IPS-NIHi7 (cell line): ENCODE results near the gene SPATA9.

Experiments used
- DNase-seq: peaks from one replicate; pipeline ENCODE4 v3.0.0; 2012; ENCODE audit warnings: mixed read lengths; ENCODE audit errors: extremely low spot score

SPATA9 gene

DNA sequence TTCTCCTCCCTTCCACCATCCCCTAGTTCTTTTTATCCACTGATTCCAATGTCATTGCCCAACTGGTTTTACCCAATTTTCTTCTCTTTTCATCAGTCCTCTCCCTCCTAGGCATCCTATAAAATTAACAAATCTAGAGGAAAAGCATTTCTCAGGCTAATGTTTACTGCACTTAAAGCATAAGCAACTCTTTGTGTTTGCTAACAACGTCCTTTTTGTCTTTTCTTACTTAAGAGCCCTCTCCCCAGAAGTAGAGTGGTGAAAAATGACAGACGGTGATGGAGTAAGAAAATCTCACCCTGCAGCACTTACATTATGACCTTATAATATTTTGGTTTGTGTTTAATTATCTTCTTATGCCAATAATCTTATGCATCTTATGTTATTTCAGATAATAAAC lies 1.6 kb upstream of the SPATA9 start:
- no peak for DNase-seq

DNA sequence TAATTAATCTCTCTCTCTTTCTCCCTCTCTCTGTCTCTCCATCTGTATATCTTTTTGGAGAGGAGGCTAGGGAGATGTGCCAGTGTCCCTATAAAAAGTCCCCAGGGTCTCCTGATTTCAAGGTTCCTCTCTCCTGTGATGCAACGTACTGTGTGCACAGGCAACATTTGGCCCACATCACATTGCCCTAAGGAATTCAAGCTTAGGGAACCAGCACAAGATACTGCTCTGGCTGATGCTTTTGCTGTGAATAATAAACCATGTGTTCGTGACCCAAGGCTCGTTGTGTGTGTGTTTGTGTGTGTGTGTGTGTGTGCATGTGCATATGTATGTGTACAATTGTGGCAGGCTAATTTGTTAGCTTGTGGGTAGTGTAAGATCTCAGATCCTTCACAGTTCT lies 9.7 kb downstream of the SPATA9 start:
- no peak for DNase-seq

DNA sequence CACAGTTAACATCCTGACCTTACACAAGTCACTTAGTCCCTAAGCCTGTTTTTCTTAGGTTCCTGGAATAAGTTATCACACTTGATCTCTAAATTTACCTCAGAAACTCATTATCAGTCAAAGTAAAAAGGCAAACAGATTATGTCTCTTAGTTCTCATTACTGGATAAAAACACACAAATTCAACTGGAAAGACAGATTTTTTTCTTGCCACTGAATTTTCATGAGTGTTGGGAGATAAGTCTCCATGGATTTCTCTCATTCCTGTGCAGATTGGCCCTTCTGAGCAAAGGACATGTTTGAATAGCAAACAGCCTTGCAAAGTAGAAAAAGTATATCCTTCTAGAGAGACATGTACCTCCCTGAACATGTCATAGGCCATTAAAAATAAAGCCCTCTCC lies 10.2 kb downstream of the SPATA9 start:
- DNase-seq: no peak

- no peak for DNase-seq
These were observed 11.0 kb downstream of the SPATA9 start for GRCh38 chr5:95671826-95672225.

DNA sequence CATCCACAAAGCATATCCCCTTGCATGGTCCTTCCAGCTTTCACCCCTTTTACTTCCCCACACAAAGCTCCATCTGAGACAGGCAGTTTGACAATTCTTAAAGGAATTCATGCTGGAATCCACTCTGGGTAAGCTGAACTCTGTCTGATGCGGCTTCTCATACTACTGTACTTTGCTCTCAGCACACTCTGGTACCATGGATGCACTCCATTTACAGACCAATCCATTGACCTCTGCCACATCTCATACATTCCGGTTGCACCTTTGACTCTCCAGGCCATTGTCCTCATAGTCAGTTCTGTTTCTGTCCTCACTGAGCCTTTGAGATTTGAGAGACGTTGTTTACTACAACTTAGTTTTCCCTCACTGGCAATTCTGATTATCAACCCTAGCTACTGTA lies 12.2 kb downstream of the SPATA9 start:
- no peak for DNase-seq

DNA sequence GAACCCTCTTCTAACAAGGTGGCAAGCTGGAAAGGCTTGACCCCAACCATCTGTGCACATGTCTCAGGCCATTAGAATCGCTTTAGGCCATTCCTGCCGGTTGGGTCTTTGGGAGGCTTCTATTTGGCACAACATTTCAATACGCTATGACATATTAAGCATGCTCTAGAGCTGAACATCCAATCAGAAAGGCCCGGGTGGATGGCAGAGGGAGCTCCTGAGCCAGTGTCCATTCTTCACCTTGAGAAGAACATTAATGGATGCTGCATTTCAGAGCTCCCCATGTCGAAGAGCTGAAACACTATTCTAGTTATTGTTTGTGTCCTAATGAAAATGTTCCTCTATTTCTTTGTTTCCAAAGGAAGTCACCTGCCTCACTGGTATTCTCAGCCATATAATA lies 12.8 kb downstream of the SPATA9 start:
- no peak for DNase-seq

GRCh38 chr5:95669540-95669939 lies 13.3 kb downstream of the SPATA9 start:
- peak; percentile 62 for DNase-seq

DNA sequence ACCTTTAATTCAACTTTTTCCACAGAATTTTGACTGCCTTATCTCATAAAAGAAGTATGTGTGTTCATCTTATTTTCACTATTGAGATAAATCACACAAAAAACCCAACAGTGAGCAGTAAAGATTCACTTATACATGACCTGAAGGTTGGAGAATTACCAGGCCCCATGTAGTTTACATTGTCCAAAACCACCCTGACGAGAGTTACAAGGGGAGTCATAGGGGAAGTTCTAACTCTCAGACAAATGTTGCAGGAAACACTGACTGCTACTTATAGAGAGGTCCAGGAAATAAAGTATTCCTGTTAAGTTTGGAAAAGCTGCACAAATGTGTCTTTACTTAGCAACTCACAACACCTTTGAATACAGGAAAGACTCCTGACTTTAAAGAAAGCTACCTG lies 14.1 kb downstream of the SPATA9 start:
- DNase-seq: no peak

- no peak for DNase-seq
These were observed 14.6 kb downstream of the SPATA9 start for GRCh38 chr5:95668216-95668615.

- no peak for DNase-seq
These were observed 15.1 kb downstream of the SPATA9 start for GRCh38 chr5:95667678-95668077.

DNA sequence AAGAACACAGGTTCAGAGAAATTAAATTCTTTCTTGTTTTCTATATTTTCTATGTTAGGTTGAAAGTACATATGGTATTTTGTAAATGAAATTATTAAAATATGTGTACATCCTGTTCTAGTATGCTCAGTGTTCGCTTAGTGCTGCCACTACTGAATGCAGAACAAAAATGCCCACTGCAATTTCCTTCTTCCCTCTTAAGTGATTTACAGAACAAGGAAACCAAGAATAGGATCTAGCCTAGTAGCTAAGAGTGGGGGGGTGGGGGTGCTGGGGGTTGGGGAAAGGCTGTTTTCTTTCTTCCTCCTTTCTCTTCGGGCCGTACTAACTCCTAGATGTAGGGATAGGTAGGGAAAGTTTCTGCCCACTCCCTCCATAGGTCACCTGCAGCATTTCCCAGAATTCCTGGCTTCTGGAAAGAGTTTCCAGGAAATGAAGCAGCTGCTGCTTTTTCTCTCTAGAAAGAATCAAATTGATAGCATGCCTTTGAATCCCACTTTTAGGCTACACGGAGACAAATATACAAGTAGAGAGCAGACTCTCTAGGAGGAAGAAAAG lies 15.7 kb downstream of the SPATA9 start:
- no peak for DNase-seq

DNA sequence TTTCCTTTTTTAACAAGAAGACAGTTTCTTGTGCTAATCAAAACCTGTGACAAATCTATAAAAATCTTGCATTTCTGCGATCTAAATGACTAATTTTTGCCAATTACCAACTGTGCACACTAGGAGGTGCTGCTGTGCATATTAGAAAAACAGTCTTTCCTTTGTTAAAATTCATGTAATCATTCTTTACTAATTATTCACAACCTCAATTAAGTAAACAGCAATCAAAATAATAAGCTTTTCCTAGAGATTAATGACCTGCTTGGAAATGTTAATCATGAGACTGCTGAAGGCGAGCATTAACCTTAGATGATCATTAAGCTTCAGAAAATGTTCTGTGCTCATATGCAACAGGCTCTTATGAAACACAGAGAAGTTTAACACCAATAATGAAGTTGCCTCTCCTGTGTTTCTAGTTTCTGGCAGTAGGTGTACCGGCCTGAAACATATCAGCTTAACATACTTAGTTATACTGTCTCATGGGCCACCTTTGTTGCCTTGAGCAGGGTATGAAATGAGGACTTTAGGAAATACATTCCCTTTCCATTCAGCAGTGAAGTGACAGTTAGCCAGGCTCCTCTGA lies 18.5 kb downstream of the SPATA9 start:
- DNase-seq: no peak

GRCh38 chr5:95662946-95663345 lies 19.8 kb downstream of the SPATA9 start:
- DNase-seq: no peak

- no peak for DNase-seq
These were observed 22.7 kb downstream of the SPATA9 start for GRCh38 chr5:95660060-95660459.

DNA sequence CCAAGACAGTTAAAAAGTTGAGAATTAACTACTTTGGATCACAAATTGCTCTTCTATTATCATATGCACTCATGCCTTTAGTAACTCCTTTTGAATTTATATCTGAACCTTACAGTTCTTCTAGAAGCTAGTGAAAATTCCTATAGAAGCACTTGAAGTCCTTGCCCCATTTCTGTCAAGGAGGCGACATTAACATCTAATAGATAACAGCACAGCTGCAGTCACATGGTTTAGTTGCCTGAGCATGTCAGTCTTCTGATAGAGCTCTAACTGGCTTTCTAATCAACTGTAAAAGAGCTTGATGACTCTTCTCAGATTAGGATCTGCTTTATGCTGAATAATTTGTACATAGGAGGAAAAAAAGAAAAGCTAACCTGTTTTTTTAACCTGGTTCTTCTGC lies 27.2 kb downstream of the SPATA9 start:
- no peak for DNase-seq

DNA sequence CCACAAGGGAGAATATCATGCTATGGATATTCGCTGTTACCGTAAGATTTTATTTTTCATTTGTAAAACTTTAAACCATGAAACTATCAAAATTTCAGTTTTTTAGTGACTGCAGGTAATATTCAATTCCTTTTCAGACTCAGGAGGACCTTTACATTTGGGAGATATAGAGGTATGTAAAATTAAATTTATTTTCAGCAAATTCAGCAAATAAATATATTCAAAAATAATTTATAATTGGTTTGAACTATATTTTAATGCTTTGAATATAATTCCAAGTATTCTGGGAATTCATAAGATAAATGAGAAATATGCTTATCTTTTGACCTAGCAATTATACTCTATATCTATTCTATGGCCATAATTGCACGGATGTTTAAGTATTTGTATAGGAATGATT lies 28.6 kb downstream of the SPATA9 start:
- DNase-seq: no peak

DNA sequence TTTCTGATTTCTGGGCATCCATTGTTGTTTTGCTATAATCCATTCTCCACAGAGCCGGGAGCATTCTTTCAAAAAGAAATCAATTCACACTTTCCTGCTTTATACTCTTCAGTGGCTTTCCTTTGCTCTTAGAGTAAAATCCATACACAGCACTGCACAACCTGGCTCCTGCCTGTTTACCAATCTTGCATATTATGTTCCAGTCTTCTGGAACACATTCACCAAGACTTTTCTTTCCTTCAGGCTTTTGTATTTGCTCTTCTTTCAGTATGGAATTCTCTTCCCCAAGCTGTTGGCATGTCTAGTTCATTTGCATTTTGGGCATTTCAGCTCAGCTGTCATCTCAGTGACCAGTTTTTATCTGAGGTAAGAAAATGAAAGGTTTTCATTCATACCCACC lies 29.9 kb downstream of the SPATA9 start:
- DNase-seq: no peak

DNA sequence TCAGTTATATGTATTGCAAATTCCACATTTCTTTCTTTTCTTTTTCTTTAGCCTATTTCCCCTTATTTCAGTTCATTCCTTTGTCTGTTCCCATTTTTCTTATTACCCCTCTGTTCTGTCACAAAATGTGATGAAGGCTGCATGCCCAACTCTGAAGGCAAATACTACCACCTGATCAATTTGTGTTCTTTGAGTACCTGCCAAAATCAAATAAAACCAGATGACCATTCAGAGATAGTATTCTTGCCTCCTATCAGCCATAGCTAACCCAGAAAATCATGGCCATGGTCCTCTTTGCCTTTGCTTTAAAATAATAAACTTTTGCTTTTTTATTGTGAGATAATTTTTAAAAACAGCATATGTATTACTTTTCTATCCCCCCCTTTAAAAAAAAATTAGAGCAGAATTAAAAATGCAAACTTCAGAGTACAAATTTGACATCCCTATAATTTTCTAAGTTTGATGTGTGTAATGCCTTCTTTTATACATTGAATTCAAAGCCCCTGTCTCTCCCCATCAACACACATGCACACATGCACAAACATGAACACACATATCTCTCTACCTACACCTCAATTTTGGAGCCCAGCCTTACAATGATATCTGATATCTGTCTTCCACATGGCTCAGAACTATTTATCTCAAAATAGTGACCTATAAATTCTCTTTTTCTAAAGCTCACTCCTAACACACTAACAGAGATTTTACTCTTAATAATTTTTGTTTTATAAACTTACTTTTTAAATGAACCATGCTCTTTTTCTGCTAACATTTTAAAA lies 32.8 kb downstream of the SPATA9 start:
- DNase-seq: no peak

DNA sequence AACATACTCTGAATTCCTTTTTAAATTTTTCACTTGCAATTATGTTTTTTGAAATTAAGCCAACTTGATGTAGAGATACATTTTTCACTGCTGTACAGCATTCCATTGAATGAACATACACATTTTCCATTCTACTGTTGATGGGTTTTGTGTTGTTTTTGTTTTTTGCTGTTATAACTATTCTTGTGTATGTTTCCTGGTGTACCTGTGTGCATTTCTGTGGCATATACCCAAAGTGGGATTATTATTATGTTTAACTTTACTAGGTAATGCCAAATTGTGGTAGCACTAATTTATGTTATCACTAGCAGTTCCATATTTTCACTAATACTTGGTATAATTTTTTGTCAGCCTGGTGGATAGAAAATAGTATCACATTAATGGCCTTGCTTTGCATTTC lies 33.5 kb downstream of the SPATA9 start:
- DNase-seq: no peak

- DNase-seq: no peak
These were observed 34.6 kb downstream of the SPATA9 start for GRCh38 chr5:95647886-95648860.

DNA sequence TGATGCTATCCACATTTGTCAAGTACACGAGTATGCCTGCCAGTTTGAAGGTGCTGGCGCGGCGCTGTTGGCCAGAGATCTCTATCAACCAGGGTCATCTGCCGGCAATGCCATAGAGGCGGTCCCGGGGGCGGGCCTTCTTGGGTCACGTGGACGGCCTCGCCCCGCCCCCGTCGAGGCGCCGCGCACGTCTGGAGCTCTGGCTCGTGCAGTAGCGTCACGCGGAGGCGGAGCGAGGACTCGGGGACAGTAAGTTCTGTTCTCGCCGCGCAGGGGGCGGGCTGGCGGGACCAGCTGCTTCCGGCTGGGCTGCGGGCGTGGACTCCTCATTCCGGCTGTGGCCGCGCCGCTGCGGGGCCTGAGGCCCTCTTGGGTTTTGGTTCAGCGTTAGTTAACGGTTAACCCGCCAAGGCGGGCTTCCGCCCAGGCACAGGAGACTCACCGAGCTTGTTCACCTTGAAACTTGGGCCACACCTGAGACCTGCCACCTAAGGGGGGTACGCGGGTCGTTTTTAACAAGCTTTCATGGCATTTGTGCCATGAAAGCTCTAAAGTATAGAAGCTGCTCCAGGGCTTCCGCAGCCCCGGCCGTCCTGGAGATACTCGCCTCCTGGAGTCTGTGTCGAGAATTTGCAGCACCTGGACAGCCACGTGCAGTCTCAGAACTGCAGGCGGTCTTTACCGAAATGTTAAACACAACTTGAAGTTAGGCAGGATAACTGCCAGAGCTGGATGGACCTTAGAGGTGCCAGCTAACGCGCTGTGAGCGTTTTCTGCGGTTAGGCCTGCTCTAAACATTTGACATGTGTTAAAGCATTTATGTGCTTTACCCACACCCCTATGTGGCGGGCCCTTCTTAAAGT lies 36.0 kb downstream of the SPATA9 start, which contains the start of gene RFESD:
RFESD (plus strand) TSS at position 209 of the 863 bp plus-strand sequence. CDS start 5,495 bp downstream, outside the sequence.
- DNase-seq: peak; percentile 94
